Common myeloid progenitor, CD34-positive (primary cell): Measurements from ENCODE around the gene C5orf63.
"Not testable (repeated sequence)": the region's sequence is repeated elsewhere in the genome, so short reads cannot be mapped to it uniquely, and the experiment has no call there.

Source experiments
- CTCF ChIA-PET: fragments of 350-600 bp; sonication (Branson Sonifier 250); formaldehyde crosslinking; loops from one replicate; lab custom pipeline; 2021; ENCODE audit warnings: antibody characterized with exemption; lab: Charles Lee
- POLR2A ChIA-PET: fragments of 350-600 bp; sonication (Branson Sonifier 250); formaldehyde crosslinking; loops from one replicate; lab custom pipeline; 2021; ENCODE audit warnings: antibody characterized with exemption; lab: Charles Lee
- DNase-seq, 3 donors: peaks; one replicate each; pipeline versions ENCODE4 v3.0.0 to v3.0.0-alpha.2; 2013
- H3K27ac ChIP-seq, 2 experiments: 1 replicate in 1 of 2; 2 replicates in 1 of 2; pipeline ENCODE4 v1.7.0; 2013; ENCODE audit warnings: inconsistent platforms in 2 of 2, low read length in 2 of 2, mild to moderate bottlenecking in 2 of 2, low read depth in 1 of 2, moderate library complexity in 1 of 2; ENCODE audit not compliant: severe bottlenecking in 2 of 2, insufficient read depth in 1 of 2, poor library complexity in 1 of 2
- H3K27me3 ChIP-seq, 5 experiments: replicated peaks in 2 of 5; 1 replicate in 3 of 5; 2 replicates in 2 of 5; pipeline versions ENCODE4 v1.6.1 to v1.7.0; 2013; ENCODE audit warnings: low read length in 4 of 5, mild to moderate bottlenecking in 2 of 5, moderate library complexity in 2 of 5, inconsistent platforms in 1 of 5; ENCODE audit not compliant: insufficient read depth in 5 of 5, control insufficient read depth in 4 of 5
- H3K36me3 ChIP-seq, 4 experiments: 1 replicate in 2 of 4; 2 replicates in 2 of 4; pipeline versions ENCODE4 v1.6.1 to v1.7.0; 2013; ENCODE audit warnings: low read length in 3 of 4, control low read depth in 1 of 4, mild to moderate bottlenecking in 1 of 4; ENCODE audit not compliant: control insufficient read depth in 4 of 4, insufficient read depth in 4 of 4
- H3K4me1 ChIP-seq, 4 experiments: 1 replicate in 3 of 4; 2 replicates in 1 of 4; pipeline versions ENCODE4 v1.6.1 to v1.7.1; 2013; ENCODE audit warnings: low read length in 3 of 4, mild to moderate bottlenecking in 3 of 4, control low read depth in 1 of 4, inconsistent platforms in 1 of 4, moderate library complexity in 1 of 4; ENCODE audit not compliant: control insufficient read depth in 4 of 4, insufficient read depth in 4 of 4; ENCODE audit errors: control extremely low read depth in 1 of 4
- H3K4me3 ChIP-seq, 7 experiments: 1 replicate in 4 of 7; 2 replicates in 3 of 7; pipeline versions ENCODE4 v1.5.1 to v1.7.0; 2013; ENCODE audit warnings: mild to moderate bottlenecking in 7 of 7, low read length in 6 of 7, moderate library complexity in 6 of 7, inconsistent platforms in 2 of 7, low read depth in 2 of 7, control low read depth in 1 of 7; ENCODE audit not compliant: insufficient read depth in 4 of 7, control insufficient read depth in 1 of 7; ENCODE audit errors: extremely low read depth in 1 of 7
- H3K9me3 ChIP-seq, 5 experiments: 1 replicate in 4 of 5; 2 replicates in 1 of 5; pipeline versions ENCODE4 v1.6.1 to v1.7.1; 2013; ENCODE audit warnings: low read length in 4 of 5, mild to moderate bottlenecking in 2 of 5, inconsistent platforms in 1 of 5, low read depth in 1 of 5, moderate library complexity in 1 of 5; ENCODE audit not compliant: control insufficient read depth in 4 of 5, insufficient read depth in 2 of 5; ENCODE audit errors: control extremely low read depth in 1 of 5
- WGBS: methylation state at CpG from one replicate; pipeline ENCODE4 v1.1.5; 2013; ENCODE audit not compliant: insufficient coverage; 5-methylcytosine and 5-hydroxymethylcytosine counted together

The C5orf63 gene

GRCh38 chr5:127053551-127053950 lies 19.8 kb downstream of the C5orf63 start:
- DNase-seq, H3K27me3 ChIP-seq, H3K4me3 ChIP-seq, H3K9me3 ChIP-seq, CTCF ChIA-PET, H3K4me1 ChIP-seq, H3K27ac ChIP-seq, POLR2A ChIA-PET: not testable (repeated sequence)
- 93% methylated on average over 5 of the region's 6 CpGs for WGBS
- H3K36me3 ChIP-seq = peaks cover 0 to 26% (median 10%) of the 10 kb centered on the region in 4 experiments

GRCh38 chr5:127053049-127053448 lies 20.3 kb downstream of the C5orf63 start:
- CTCF ChIA-PET = no interaction called here
- Histone ChIP-seq H3K4me3 (no peak overlapping the region), H3K9me3 (peaks cover 0 to 2% (median 0%) of the 10 kb centered on the region in 5 experiments), H3K27me3 (no peaks in the 10 kb centered on the region), H3K4me1 (no peaks in the 10 kb centered on the region), H3K27ac (no peak overlapping the region), H3K36me3 (peaks cover 0 to 22% (median 10%) of the 10 kb centered on the region in 4 experiments)
- POLR2A ChIA-PET = no interaction called here
- no CpG with 5 or more reads among the region's 3 CpGs for WGBS
- no peak for DNase-seq

- ChIA-PET CTCF (no interaction called here), POLR2A (no interaction called here)
Measured at GRCh38 chr5:127051591-127051990, 21.7 kb downstream of the C5orf63 start.

GRCh38 chr5:127046343-127047072 lies 26.8 kb downstream of the C5orf63 start:
- WGBS = 100% methylated on average over 3 of the region's 4 CpGs
- POLR2A ChIA-PET = no interaction called here
- CTCF ChIA-PET = interaction anchor here (1.3 to 1.4 kb wide), 2 partner anchors 25 to 210 kb away, joined by 3 read pairs; no protein-coding TSS in a partner anchor

More at GRCh38 chr5:127051591-127051990, 21.7 kb downstream of the C5orf63 start:
- no peak overlapping the region for H3K27ac ChIP-seq
- H3K9me3 ChIP-seq = peaks cover 0 to 2% (median 0%) of the 10 kb centered on the region in 5 experiments
- H3K27me3 ChIP-seq = no peaks in the 10 kb centered on the region
- H3K4me1 ChIP-seq = no peaks in the 10 kb centered on the region
- no peak for DNase-seq
- WGBS = no CpG with 5 or more reads among the region's 1 CpG
- H3K36me3 ChIP-seq = peaks cover 0 to 11% (median 5%) of the 10 kb centered on the region in 4 experiments
- no peak overlapping the region for H3K4me3 ChIP-seq

GRCh38 chr5:127042593-127042992 lies 30.7 kb downstream of the C5orf63 start:
- CTCF ChIA-PET = no interaction called here
- DNase-seq = peak; percentile 39 to 56 (median 54)
- Histone ChIP-seq H3K4me1 (no peaks in the 10 kb centered on the region), H3K36me3 (peaks cover 0 to 2% (median 0%) of the 10 kb centered on the region in 4 experiments), H3K9me3 (no peaks in the 10 kb centered on the region), H3K27me3 (no peaks in the 10 kb centered on the region), H3K4me3 (no peak overlapping the region), H3K27ac (no peak overlapping the region)
- POLR2A ChIA-PET = no interaction called here
- WGBS = no CpG with 5 or more reads among the region's 2 CpGs

More at GRCh38 chr5:127046343-127047072, 26.8 kb downstream of the C5orf63 start:
- DNase-seq = no peak
- H3K36me3 ChIP-seq = no peaks in the 10 kb centered on the region
- H3K9me3 ChIP-seq = no peaks in the 10 kb centered on the region
- no peak overlapping the region for H3K27ac ChIP-seq
- no peaks in the 10 kb centered on the region for H3K4me1 ChIP-seq
- H3K4me3 ChIP-seq = no peak overlapping the region
- H3K27me3 ChIP-seq = no peaks in the 10 kb centered on the region

GRCh38 chr5:127041571-127041970 lies 31.7 kb downstream of the C5orf63 start:
- peaks cover 0 to 2% (median 0%) of the 10 kb centered on the region in 4 experiments for H3K36me3 ChIP-seq
- H3K4me1 ChIP-seq = no peaks in the 10 kb centered on the region
- ChIA-PET CTCF (interaction anchor here (1.0 to 1.6 kb wide), 2 partner anchors 10 to 194 kb away, joined by 3 to 5 read pairs; no protein-coding TSS in a partner anchor), POLR2A (no interaction called here)
- no peak overlapping the region for H3K4me3 ChIP-seq
- peak in 1 of 3 donors; percentile 10 for DNase-seq
- no peaks in the 10 kb centered on the region for H3K27me3 ChIP-seq
- no peaks in the 10 kb centered on the region for H3K9me3 ChIP-seq
- no peak overlapping the region for H3K27ac ChIP-seq
- WGBS = 100% methylated on average over 2 of the region's 3 CpGs
